Measurements from ENCODE around the gene DYNC1H1.

Gene DYNC1H1

GRCh38 chr14:101964297-101965180, at the start of gene DYNC1H1:
TSS of gene DYNC1H1 (plus strand) at chr14:101964573. CDS start at chr14:101964692, 119 bp downstream.
- DNase-seq: peak; percentile 90

- DNase-seq: no peak
Observed at GRCh38 chr14:101915871-101916815, 48.2 kb upstream of the DYNC1H1 start.

- DNase-seq: no peak
Observed at GRCh38 chr14:101916816-101917412, 47.5 kb upstream of the DYNC1H1 start.

- DNase-seq: no peak
Observed at GRCh38 chr14:101917413-101918017, 46.9 kb upstream of the DYNC1H1 start.

GRCh38 chr14:101918065-101918989, 46.0 kb upstream of the DYNC1H1 start:
- no peak for DNase-seq

GRCh38 chr14:101920271-101920670, 44.1 kb upstream of the DYNC1H1 start:
- no peak for DNase-seq

GRCh38 chr14:101922866-101923265, 41.5 kb upstream of the DYNC1H1 start:
- DNase-seq: no peak

GRCh38 chr14:101925152-101925551, 39.2 kb upstream of the DYNC1H1 start:
- no peak for DNase-seq

GRCh38 chr14:101926085-101926484, 38.3 kb upstream of the DYNC1H1 start:
- DNase-seq: no peak

- no peak for DNase-seq
Observed at GRCh38 chr14:101926620-101927019, 37.8 kb upstream of the DYNC1H1 start.

GRCh38 chr14:101927859-101928258, 36.5 kb upstream of the DYNC1H1 start:
- no peak for DNase-seq

GRCh38 chr14:101928415-101928841, 35.9 kb upstream of the DYNC1H1 start:
- no peak for DNase-seq

GRCh38 chr14:101929096-101929495, 35.3 kb upstream of the DYNC1H1 start:
- DNase-seq: no peak

- no peak for DNase-seq
Observed at GRCh38 chr14:101929946-101930345, 34.4 kb upstream of the DYNC1H1 start.

GRCh38 chr14:101932673-101933072, 31.7 kb upstream of the DYNC1H1 start:
- no peak for DNase-seq

GRCh38 chr14:101933209-101933608, 31.2 kb upstream of the DYNC1H1 start:
- no peak for DNase-seq

GRCh38 chr14:101934601-101935150, 29.7 kb upstream of the DYNC1H1 start:
- no peak for DNase-seq

GRCh38 chr14:101937926-101938767, 26.2 kb upstream of the DYNC1H1 start:
- no peak for DNase-seq

GRCh38 chr14:101939646-101940170, 24.7 kb upstream of the DYNC1H1 start:
- no peak for DNase-seq

GRCh38 chr14:101944451-101944850, 19.9 kb upstream of the DYNC1H1 start:
- no peak for DNase-seq
